Activated T-helper 17 cell treated with anti-CD3 and anti-CD28 coated beads, Interleukin-2, amount 50 U/mL, for 72 hours (primary cell): ENCODE data around the gene CD2BP2. TPM values are rescaled to one million over a fixed set of nuclear protein-coding genes. Genes with fewer than 3 reads are reported as not detected.
"Not testable (repeated sequence)": the region's sequence is repeated elsewhere in the genome, so short reads cannot be mapped to it uniquely, and the experiment has no call there.

Experiments
- ATAC-seq: fragments of 150-1000 bp; cut with Tn5 transposase; replicated peaks from 2 replicates; pipeline ENCODE4 v1.10.0; 2021; ENCODE audit warnings: mild to moderate bottlenecking, moderate library complexity
- H3K27ac Mint-ChIP-seq: one replicate; pipeline ENCODE4 v1.8.0; 2022; ENCODE audit warnings: mixed read lengths
- H3K27me3 Mint-ChIP-seq: one replicate; pipeline ENCODE4 v1.8.0; 2022; ENCODE audit warnings: mixed read lengths
- H3K36me3 Mint-ChIP-seq: one replicate; pipeline ENCODE4 v1.8.0; 2022; ENCODE audit warnings: low read depth, mild to moderate bottlenecking, mixed read lengths
- H3K4me1 Mint-ChIP-seq: one replicate; pipeline ENCODE4 v1.8.0; 2022; ENCODE audit warnings: mixed read lengths
- H3K4me3 Mint-ChIP-seq: one replicate; pipeline ENCODE4 v1.8.0; 2022; ENCODE audit warnings: mild to moderate bottlenecking, mixed read lengths
- H3K9me3 Mint-ChIP-seq: one replicate; pipeline ENCODE4 v1.8.0; 2022; ENCODE audit warnings: mixed read lengths
- total RNA-seq, 2 donors: library from RNA; stranded (reverse); gene quantifications; one replicate each; pipeline ENCODE4 v1.2.3, GENCODE V29; 2022

The CD2BP2 gene
- total RNA-seq, 2 donors from 2014 or later, result 51.0 to 69.9 TPM

DNA sequence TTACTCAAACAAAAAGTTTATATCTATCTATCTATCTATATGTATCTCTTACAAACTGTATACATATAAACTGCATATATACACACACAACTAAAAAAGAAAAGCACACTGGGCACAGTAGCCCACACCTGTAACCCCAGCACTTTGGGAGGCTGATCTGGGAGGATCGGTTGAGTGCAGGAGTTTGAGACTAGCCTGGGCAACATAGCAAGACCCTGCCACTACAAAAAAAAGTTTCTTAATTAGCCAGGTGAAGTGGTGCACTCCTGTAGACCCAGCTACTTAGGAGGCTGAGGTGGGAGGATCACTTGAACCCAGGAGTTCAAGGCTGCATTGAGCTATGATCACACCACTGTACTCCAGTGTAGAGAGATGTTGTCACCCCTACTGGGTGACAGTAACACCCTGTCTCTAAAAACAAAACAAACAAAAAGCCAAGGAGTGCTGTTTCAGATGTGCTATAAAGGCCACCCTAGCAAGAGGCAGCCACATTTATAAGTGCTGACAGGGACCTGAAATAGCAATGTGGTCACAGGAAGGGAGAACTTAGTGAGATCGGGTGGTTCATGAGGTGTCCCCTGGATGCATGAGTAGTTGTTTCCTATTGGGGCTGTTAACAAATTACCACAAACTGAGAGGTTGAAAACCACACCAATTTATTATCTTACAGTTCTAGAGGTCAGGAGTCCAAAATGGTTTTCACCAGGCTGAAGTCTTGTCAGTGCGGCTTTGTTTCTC lies 4.8 kb downstream of the CD2BP2 start:
- peak overlapping the region; percentile 87 for H3K27ac Mint-ChIP-seq
- ATAC-seq, result peak; percentile 73
- H3K27me3 Mint-ChIP-seq, result no peaks in the 10 kb centered on the region
- peaks cover 66% of the 10 kb centered on the region for H3K36me3 Mint-ChIP-seq
- peaks cover 18% of the 10 kb centered on the region for H3K4me1 Mint-ChIP-seq
- peak overlapping the region; percentile 25 for H3K4me3 Mint-ChIP-seq
- H3K9me3 Mint-ChIP-seq, result no peaks in the 10 kb centered on the region

GRCh38 chr16:30349675-30350074 lies 5.4 kb downstream of the CD2BP2 start:
- peaks cover 60% of the 10 kb centered on the region for H3K36me3 Mint-ChIP-seq

DNA sequence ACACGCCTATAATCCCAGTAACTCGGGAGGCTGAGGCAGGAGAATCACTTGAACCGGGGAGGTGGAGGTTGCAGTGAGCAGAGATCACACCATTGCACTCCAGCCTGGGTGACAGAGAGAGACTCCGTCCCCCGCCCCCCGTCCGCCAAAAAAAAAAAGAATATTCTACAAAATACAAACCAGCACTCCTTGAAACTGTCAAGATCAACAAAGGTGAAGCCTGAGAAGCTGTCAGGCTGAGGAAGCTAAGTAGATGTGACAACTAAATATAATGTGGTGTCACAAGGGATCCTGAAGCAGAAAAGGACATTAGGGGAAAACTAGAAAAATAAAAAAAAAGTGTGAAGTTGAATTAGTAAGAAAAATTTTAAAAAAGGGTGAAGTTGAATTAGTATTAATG lies 6.2 kb downstream of the CD2BP2 start:
- H3K4me3 Mint-ChIP-seq, result no peak overlapping the region
- H3K27ac Mint-ChIP-seq, result peak overlapping the region; percentile 87
- H3K4me1 Mint-ChIP-seq, result peaks cover 14% of the 10 kb centered on the region
- peaks cover 52% of the 10 kb centered on the region for H3K36me3 Mint-ChIP-seq
- ATAC-seq, result no peak
- H3K9me3 Mint-ChIP-seq, result no peaks in the 10 kb centered on the region
- H3K27me3 Mint-ChIP-seq, result no peaks in the 10 kb centered on the region

More at GRCh38 chr16:30349675-30350074, 5.4 kb downstream of the CD2BP2 start:
- ATAC-seq, result no peak
- H3K9me3 Mint-ChIP-seq, result no peaks in the 10 kb centered on the region
- H3K27ac Mint-ChIP-seq, result peak overlapping the region; percentile 87
- no peak overlapping the region for H3K4me3 Mint-ChIP-seq
- H3K4me1 Mint-ChIP-seq, result peaks cover 18% of the 10 kb centered on the region
- H3K27me3 Mint-ChIP-seq, result no peaks in the 10 kb centered on the region

- no peak overlapping the region for H3K4me3 Mint-ChIP-seq
- peaks cover 44% of the 10 kb centered on the region for H3K36me3 Mint-ChIP-seq
- H3K27ac Mint-ChIP-seq, result no peak overlapping the region
- ATAC-seq, result no peak
- H3K4me1 Mint-ChIP-seq, result peaks cover 14% of the 10 kb centered on the region
- no peaks in the 10 kb centered on the region for H3K27me3 Mint-ChIP-seq
- H3K9me3 Mint-ChIP-seq, result no peaks in the 10 kb centered on the region
These were observed 7.0 kb downstream of the CD2BP2 start for GRCh38 chr16:30348113-30348512.

GRCh38 chr16:30346286-30346685 lies 8.8 kb downstream of the CD2BP2 start:
- H3K27ac Mint-ChIP-seq, result no peak overlapping the region
- no peak for ATAC-seq
- H3K27me3 Mint-ChIP-seq, result no peaks in the 10 kb centered on the region
- H3K9me3 Mint-ChIP-seq, result no peaks in the 10 kb centered on the region
- peaks cover 11% of the 10 kb centered on the region for H3K4me1 Mint-ChIP-seq
- H3K36me3 Mint-ChIP-seq, result peaks cover 26% of the 10 kb centered on the region
- no peak overlapping the region for H3K4me3 Mint-ChIP-seq

GRCh38 chr16:30343491-30343820 lies 11.7 kb downstream of the CD2BP2 start:
- H3K36me3 Mint-ChIP-seq, H3K4me1 Mint-ChIP-seq, H3K27ac Mint-ChIP-seq, H3K27me3 Mint-ChIP-seq, ATAC-seq, H3K4me3 Mint-ChIP-seq, H3K9me3 Mint-ChIP-seq: not testable (repeated sequence)

- Mint-ChIP-seq H3K4me3 (no peak overlapping the region), H3K4me1 (no peaks in the 10 kb centered on the region), H3K9me3 (no peaks in the 10 kb centered on the region), H3K27me3 (no peaks in the 10 kb centered on the region), H3K36me3 (no peaks in the 10 kb centered on the region), H3K27ac (no peak overlapping the region)
- ATAC-seq, result no peak
These were observed 12.2 kb downstream of the CD2BP2 start for GRCh38 chr16:30342751-30343490.

- H3K27ac Mint-ChIP-seq, H3K9me3 Mint-ChIP-seq, ATAC-seq, H3K4me1 Mint-ChIP-seq, H3K27me3 Mint-ChIP-seq, H3K4me3 Mint-ChIP-seq, H3K36me3 Mint-ChIP-seq: not testable (repeated sequence)
These were observed 13.1 kb downstream of the CD2BP2 start for GRCh38 chr16:30341971-30342370.

GRCh38 chr16:30340621-30341020 lies 14.5 kb downstream of the CD2BP2 start:
- Mint-ChIP-seq H3K27ac (no peak overlapping the region), H3K9me3 (no peaks in the 10 kb centered on the region), H3K4me3 (no peak overlapping the region), H3K4me1 (peaks cover 5% of the 10 kb centered on the region), H3K36me3 (no peaks in the 10 kb centered on the region), H3K27me3 (no peaks in the 10 kb centered on the region)
- no peak for ATAC-seq

- not testable (repeated sequence) for H3K9me3 Mint-ChIP-seq, H3K27me3 Mint-ChIP-seq, H3K27ac Mint-ChIP-seq, H3K4me1 Mint-ChIP-seq, H3K36me3 Mint-ChIP-seq, H3K4me3 Mint-ChIP-seq, ATAC-seq
These were observed 16.4 kb downstream of the CD2BP2 start for GRCh38 chr16:30338715-30339114.

GRCh38 chr16:30337964-30338357 lies 17.1 kb downstream of the CD2BP2 start:
- not testable (repeated sequence) for H3K27ac Mint-ChIP-seq, ATAC-seq, H3K4me3 Mint-ChIP-seq, H3K36me3 Mint-ChIP-seq, H3K9me3 Mint-ChIP-seq, H3K4me1 Mint-ChIP-seq, H3K27me3 Mint-ChIP-seq

DNA sequence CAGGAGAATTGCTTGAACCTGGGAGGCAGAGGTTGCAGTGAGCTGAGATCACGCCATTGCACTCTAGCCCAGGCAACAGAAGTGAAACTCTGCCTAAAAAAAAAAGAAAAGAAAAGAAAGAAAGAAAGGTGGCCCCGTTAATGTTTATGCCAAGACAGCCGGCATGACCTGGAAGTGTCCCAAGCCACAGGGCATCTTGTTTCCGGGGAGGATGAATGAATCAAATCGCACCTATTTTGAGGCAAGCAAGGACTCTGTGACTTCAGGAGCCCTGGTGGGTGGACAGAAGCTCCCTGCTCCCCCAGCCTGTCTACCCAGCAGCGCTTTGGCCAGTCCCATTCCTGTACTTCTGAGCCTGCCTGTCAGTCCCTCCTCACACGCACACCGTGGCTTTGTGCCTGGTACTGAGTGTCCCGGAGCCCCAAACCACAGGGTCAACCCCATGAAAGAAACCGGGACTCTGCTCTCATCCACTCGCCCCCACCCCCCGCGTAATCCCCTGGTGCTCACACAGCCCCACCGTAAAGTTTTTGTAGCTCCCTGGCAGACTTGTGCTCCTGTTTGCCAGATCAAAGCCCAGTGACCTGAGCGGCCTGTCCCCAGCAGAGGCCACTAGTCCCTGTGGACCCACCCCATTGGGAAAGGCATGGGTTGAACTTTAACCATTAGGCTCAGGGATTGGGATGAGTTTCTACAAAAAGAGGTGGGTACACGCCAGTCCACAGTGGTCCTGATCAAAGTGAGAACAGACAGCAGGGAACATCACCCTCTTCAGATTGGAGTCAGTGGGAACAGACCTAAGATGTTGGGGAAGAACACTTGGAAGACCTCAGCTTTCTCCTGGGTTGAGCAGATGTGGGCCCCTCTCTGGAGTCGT lies 19.3 kb downstream of the CD2BP2 start:
- Mint-ChIP-seq H3K4me1 (peaks cover 5% of the 10 kb centered on the region), H3K27ac (peak overlapping the region; percentile 85), H3K36me3 (no peaks in the 10 kb centered on the region), H3K9me3 (no peaks in the 10 kb centered on the region), H3K27me3 (no peaks in the 10 kb centered on the region), H3K4me3 (peak overlapping the region; percentile 99)
- ATAC-seq, result peak; percentile 36

DNA sequence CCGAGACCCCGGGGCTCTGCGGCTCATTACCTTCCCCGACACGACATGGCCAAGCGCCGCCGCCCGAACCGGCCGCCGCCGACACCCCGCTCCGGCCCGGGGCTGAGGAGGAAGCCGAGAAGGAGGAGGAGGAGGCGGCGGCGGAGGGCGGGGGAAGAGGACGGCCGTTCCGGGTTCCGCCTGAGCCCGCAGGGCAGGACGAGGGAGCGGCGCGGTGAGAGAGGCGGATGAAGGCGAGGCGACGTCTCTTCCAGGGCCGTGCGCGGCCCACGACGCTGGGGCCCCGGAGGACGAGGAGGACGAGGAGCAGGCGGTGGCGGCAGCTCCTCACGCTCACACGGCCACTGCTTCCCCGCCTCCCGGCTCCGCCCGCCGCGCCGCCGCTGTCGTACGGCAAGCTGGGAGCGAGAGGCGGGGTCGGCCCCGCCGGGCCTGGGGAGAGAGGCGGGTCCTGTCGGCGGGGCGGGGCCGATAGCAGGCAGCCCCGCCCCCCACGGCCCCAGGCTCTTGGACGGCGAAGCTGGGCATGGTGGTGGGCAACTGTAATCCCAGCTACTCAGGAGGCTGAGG lies 20.0 kb downstream of the CD2BP2 start:
- H3K9me3 Mint-ChIP-seq, H3K27me3 Mint-ChIP-seq, H3K36me3 Mint-ChIP-seq, H3K4me1 Mint-ChIP-seq: not testable (repeated sequence)
- H3K27ac Mint-ChIP-seq, result peak overlapping the region; percentile 85
- peak overlapping the region; percentile 99 for H3K4me3 Mint-ChIP-seq
- peak; percentile 82 for ATAC-seq

DNA sequence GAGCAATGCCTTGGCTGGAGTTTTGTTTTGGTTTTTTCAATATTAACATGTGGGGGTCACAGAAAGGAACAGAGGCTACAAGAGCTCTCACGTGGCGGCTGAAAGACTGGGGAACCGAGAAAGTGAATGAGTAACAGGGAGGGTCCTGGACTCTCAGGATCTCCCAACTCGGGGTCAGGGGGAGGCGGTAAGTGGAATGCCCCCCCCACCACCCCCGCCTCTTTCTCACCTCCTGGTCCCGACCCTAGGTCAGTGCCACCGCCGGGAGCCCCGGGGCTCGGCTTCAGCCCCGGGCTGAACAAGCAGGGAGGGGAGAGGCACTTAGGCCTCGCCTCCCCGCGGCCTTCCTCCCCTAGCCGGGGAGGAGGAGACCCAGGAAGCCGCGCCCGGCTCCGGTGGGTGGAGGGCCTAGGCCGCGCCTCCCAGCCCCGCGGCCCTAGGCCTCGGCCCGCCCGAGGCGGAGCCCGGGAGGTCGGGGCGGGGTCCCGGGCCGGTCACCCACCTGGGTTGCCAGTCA lies 20.6 kb downstream of the CD2BP2 start:
- not testable (repeated sequence) for H3K4me1 Mint-ChIP-seq, H3K36me3 Mint-ChIP-seq, H3K9me3 Mint-ChIP-seq, H3K27me3 Mint-ChIP-seq
- Mint-ChIP-seq H3K4me3 (peak overlapping the region; percentile 99), H3K27ac (peak overlapping the region; percentile 90)
- peak; percentile 92 for ATAC-seq
